Neural cell (in vitro differentiated cells): Measurements from ENCODE around the gene MED12. TPM values are rescaled to one million over a fixed set of nuclear protein-coding genes. Genes with fewer than 3 reads are reported as not detected.

Source experiments
- H2AFZ ChIP-seq: fragments of 200-600, 300-800 bp; sonication (generic), shearing (Covaris generic); 2 replicates; pipeline ENCODE4 v1.6.0; 2014; ENCODE audit warnings: low read depth, mild to moderate bottlenecking, antibody characterized with exemption, low read length, moderate library complexity
- H3F3A ChIP-seq: fragments of 200-600 bp; shearing (Covaris generic); 2 replicates; pipeline ENCODE4 v1.6.1; 2016; ENCODE audit warnings: mild to moderate bottlenecking, moderate library complexity, mixed read lengths, antibody characterized with exemption, low read length; ENCODE audit not compliant: insufficient read depth, poor library complexity, severe bottlenecking
- H3K27ac ChIP-seq: fragments of 200-600, 300-800 bp; sonication (generic), shearing (Covaris generic); 2 replicates; pipeline ENCODE4 v1.5.1; 2014; ENCODE audit warnings: mild to moderate bottlenecking, low read length, moderate library complexity
- H3K27me3 ChIP-seq: fragments of 300-800, 200-600 bp; sonication (generic), shearing (Covaris generic); 2 replicates; pipeline ENCODE4 v1.6.0; 2014; ENCODE audit warnings: mild to moderate bottlenecking, low read depth, low read length, moderate library complexity; ENCODE audit not compliant: insufficient read depth
- H3K36me3 ChIP-seq: fragments of 300-800, 200-600 bp; sonication (generic), shearing (Covaris generic); 2 replicates; pipeline ENCODE4 v1.5.1; 2014; ENCODE audit warnings: mild to moderate bottlenecking, antibody characterized with exemption, low read length, moderate library complexity; ENCODE audit not compliant: insufficient read depth
- H3K4me2 ChIP-seq: fragments of 300-800, 200-600 bp; sonication (generic), shearing (Covaris generic); 2 replicates; pipeline ENCODE4 v1.6.0; 2014; ENCODE audit warnings: mild to moderate bottlenecking, low read length
- H3K4me3 ChIP-seq: fragments of 300-800, 200-600 bp; sonication (generic), shearing (Covaris generic); 2 replicates; pipeline ENCODE4 v1.5.1; 2014; ENCODE audit warnings: mild to moderate bottlenecking, low read length, moderate library complexity
- H3K79me2 ChIP-seq: fragments of 200-600 bp; shearing (Covaris generic); replicated peaks from 2 replicates; pipeline ENCODE4 v1.6.0; 2014; ENCODE audit warnings: mild to moderate bottlenecking, low read length, moderate library complexity; ENCODE audit not compliant: insufficient read depth
- H3K9ac ChIP-seq: fragments of 300-800, 200-600 bp; sonication (generic), shearing (Covaris generic); 2 replicates; pipeline ENCODE4 v1.6.1; 2016; ENCODE audit warnings: mild to moderate bottlenecking, low read length, mixed read lengths
- H3K9me2 ChIP-seq: fragments of 200-600 bp; shearing (Covaris generic); 2 replicates; pipeline ENCODE4 v1.6.1; 2016; ENCODE audit warnings: mild to moderate bottlenecking, low read length, mixed read lengths; ENCODE audit not compliant: insufficient read depth
- H3K9me3 ChIP-seq: fragments of 200-600, 300-800 bp; sonication (generic), shearing (Covaris generic); 2 replicates; pipeline ENCODE4 v1.6.1; 2016; ENCODE audit warnings: mild to moderate bottlenecking, mixed run types, low read length, moderate library complexity, mixed read lengths
- H4K20me1 ChIP-seq: fragments of 200-600 bp; shearing (Covaris generic); 2 replicates; pipeline ENCODE4 v1.6.1; 2016; ENCODE audit warnings: mild to moderate bottlenecking, mixed run types; ENCODE audit not compliant: insufficient read depth
- EP300 ChIP-seq: fragments of 450-650 bp; conservative IDR thresholded peaks from 2 replicates; pipeline ENCODE4 v1.6.1; 2014; ENCODE audit warnings: antibody characterized with exemption, mild to moderate bottlenecking, moderate library complexity; ENCODE audit not compliant: poor library complexity, severe bottlenecking
- EZH2 ChIP-seq: fragments of 200-600, 300-800 bp; shearing (Covaris generic), sonication (generic); IDR thresholded peaks from 2 replicates; pipeline ENCODE4 v1.6.1; 2014; ENCODE audit warnings: antibody characterized with exemption, low read length, borderline replicate concordance, mild to moderate bottlenecking; ENCODE audit not compliant: insufficient read depth, poor library complexity, severe bottlenecking
- MXI1 ChIP-seq: fragments of 450-650 bp; conservative IDR thresholded peaks from 2 replicates; pipeline ENCODE4 v1.6.1; 2014; ENCODE audit warnings: antibody characterized with exemption, mild to moderate bottlenecking; ENCODE audit not compliant: poor library complexity, severe bottlenecking
- POLR2AphosphoS5 ChIP-seq: IDR thresholded peaks from 2 replicates; pipeline ENCODE4 v1.6.1; 2012
- RAD21 ChIP-seq: fragments of 450-650 bp; conservative IDR thresholded peaks from 2 replicates; pipeline ENCODE4 v1.6.1; 2014; ENCODE audit warnings: antibody characterized with exemption, mild to moderate bottlenecking, moderate library complexity
- SMC3 ChIP-seq: fragments of 450-650 bp; conservative IDR thresholded peaks from 2 replicates; pipeline ENCODE4 v1.6.1; 2014; ENCODE audit warnings: antibody characterized with exemption, mild to moderate bottlenecking, moderate library complexity; ENCODE audit not compliant: poor library complexity
- TAF1 ChIP-seq: IDR thresholded peaks from 2 replicates; pipeline ENCODE4 v1.6.1; 2012; ENCODE audit warnings: low read depth
- polyA plus RNA-seq: library from polyadenylated mRNA; depleted of rRNA; stranded (reverse); fragments of >200 nt; gene quantifications from 2 replicates; pipeline ENCODE4 v1.2.3, GENCODE V29; 2014
- TF ChIP-seq, protein P1 (sequence below): fragments of 450-650 bp; IDR thresholded peaks from 2 replicates; pipeline ENCODE4 v1.5.1; 2014; ENCODE audit warnings: antibody characterized with exemption, mild to moderate bottlenecking, moderate library complexity; ENCODE audit not compliant: poor library complexity, severe bottlenecking
- TF ChIP-seq, protein P2 (sequence below): IDR thresholded peaks from 2 replicates; pipeline ENCODE4 v1.6.1; 2012; ENCODE audit warnings: borderline replicate concordance

Gene MED12
- polyA plus RNA-seq, 1 donor from 2014 or later: 5.6 TPM

DNA sequence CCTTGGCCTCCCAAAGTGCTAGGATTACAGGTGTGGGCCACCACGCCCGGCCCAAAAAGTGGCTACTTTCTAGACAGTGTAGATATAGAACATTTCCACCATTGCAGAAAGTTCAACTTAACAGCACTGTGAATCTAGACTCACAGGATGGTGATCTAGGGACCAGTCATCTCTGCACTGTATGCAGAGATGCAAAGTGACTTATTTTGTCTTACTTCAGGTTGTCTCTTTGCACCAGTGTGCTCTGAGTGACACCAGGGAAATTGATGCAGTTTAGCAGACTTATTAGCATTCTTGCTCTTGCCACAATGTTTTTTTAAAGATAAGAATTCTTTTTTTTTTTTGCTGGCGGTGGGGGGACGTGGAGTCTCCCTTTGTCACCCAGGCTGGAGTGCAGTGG lies 35.6 kb upstream of the MED12 start:
- no peaks in the 10 kb centered on the region for H3K9me3 ChIP-seq
- no peaks in the 10 kb centered on the region for H3K79me2 ChIP-seq
- no peak overlapping the region for H2AFZ ChIP-seq
- no peak overlapping the region for H3K9ac ChIP-seq
- no peaks in the 10 kb centered on the region for H3K9me2 ChIP-seq
- no peak overlapping the region for H3K27ac ChIP-seq
- H3K27me3 ChIP-seq: no peaks in the 10 kb centered on the region
- H4K20me1 ChIP-seq: no peaks in the 10 kb centered on the region
- no peak overlapping the region for H3K4me3 ChIP-seq
- no peaks in the 10 kb centered on the region for H3K36me3 ChIP-seq
- H3F3A ChIP-seq: no peaks in the 10 kb centered on the region
- TF ChIP-seq, protein P1, sequence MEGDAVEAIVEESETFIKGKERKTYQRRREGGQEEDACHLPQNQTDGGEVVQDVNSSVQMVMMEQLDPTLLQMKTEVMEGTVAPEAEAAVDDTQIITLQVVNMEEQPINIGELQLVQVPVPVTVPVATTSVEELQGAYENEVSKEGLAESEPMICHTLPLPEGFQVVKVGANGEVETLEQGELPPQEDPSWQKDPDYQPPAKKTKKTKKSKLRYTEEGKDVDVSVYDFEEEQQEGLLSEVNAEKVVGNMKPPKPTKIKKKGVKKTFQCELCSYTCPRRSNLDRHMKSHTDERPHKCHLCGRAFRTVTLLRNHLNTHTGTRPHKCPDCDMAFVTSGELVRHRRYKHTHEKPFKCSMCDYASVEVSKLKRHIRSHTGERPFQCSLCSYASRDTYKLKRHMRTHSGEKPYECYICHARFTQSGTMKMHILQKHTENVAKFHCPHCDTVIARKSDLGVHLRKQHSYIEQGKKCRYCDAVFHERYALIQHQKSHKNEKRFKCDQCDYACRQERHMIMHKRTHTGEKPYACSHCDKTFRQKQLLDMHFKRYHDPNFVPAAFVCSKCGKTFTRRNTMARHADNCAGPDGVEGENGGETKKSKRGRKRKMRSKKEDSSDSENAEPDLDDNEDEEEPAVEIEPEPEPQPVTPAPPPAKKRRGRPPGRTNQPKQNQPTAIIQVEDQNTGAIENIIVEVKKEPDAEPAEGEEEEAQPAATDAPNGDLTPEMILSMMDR: no peak
- TF ChIP-seq TAF1 (no peak), POLR2AphosphoS5 (no peak), MXI1 (no peak), SMC3 (no peak), EP300 (no peak), RAD21 (no peak), EZH2 (no peak)
- TF ChIP-seq, protein P2, sequence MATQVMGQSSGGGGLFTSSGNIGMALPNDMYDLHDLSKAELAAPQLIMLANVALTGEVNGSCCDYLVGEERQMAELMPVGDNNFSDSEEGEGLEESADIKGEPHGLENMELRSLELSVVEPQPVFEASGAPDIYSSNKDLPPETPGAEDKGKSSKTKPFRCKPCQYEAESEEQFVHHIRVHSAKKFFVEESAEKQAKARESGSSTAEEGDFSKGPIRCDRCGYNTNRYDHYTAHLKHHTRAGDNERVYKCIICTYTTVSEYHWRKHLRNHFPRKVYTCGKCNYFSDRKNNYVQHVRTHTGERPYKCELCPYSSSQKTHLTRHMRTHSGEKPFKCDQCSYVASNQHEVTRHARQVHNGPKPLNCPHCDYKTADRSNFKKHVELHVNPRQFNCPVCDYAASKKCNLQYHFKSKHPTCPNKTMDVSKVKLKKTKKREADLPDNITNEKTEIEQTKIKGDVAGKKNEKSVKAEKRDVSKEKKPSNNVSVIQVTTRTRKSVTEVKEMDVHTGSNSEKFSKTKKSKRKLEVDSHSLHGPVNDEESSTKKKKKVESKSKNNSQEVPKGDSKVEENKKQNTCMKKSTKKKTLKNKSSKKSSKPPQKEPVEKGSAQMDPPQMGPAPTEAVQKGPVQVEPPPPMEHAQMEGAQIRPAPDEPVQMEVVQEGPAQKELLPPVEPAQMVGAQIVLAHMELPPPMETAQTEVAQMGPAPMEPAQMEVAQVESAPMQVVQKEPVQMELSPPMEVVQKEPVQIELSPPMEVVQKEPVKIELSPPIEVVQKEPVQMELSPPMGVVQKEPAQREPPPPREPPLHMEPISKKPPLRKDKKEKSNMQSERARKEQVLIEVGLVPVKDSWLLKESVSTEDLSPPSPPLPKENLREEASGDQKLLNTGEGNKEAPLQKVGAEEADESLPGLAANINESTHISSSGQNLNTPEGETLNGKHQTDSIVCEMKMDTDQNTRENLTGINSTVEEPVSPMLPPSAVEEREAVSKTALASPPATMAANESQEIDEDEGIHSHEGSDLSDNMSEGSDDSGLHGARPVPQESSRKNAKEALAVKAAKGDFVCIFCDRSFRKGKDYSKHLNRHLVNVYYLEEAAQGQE: no peak
- no peak overlapping the region for H3K4me2 ChIP-seq

DNA sequence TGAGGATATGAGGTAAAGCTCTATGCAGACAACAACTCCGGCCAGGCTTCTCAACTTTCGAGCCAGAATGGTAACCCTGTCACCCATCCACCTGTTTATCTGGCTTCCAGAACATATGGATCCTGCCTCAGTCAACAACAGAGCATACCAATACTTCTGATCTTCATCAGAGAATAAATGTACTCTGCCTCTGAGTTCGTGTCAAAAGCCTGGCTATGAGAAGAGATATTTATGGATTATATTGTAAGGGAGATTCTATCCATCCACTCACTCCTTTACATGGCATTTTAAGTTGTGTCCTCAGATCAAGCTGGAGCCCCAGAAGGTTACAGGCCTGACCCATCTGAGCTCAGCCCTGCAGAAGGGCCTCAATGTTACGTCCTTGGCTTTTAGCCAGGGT lies 32.5 kb upstream of the MED12 start:
- H3K9me3 ChIP-seq: no peaks in the 10 kb centered on the region
- H3K27me3 ChIP-seq: no peaks in the 10 kb centered on the region
- TF ChIP-seq SMC3 (no peak), RAD21 (no peak), TAF1 (no peak)
- TF ChIP-seq, protein P1: no peak
- H3K79me2 ChIP-seq: no peaks in the 10 kb centered on the region
- no peak overlapping the region for H3K9ac ChIP-seq
- H3K9me2 ChIP-seq: no peaks in the 10 kb centered on the region
- no peak overlapping the region for H2AFZ ChIP-seq
- H3K27ac ChIP-seq: no peak overlapping the region
- H3F3A ChIP-seq: no peaks in the 10 kb centered on the region
- no peak overlapping the region for H3K4me2 ChIP-seq
- no peak overlapping the region for H3K4me3 ChIP-seq
- no peaks in the 10 kb centered on the region for H3K36me3 ChIP-seq
- no peaks in the 10 kb centered on the region for H4K20me1 ChIP-seq
